ENCODE results near the gene SORCS2. TPM values are rescaled to one million over a fixed set of nuclear protein-coding genes. Genes with fewer than 3 reads are reported as not detected.

Gene SORCS2
- total and polyA plus RNA-seq, 2 of the 8 experiments (the other 6 are each of a cell fraction or from before 2014, with no cell fraction given) = 0.36 to 1.8 TPM

- no peak for TF ChIP-seq HDAC6 (IDR thresholded peaks at IDR 0.05; ENCODE audit: low read depth, low read length)
- no peak for TF ChIP-seq POLR2A (IDR thresholded peaks at IDR 0.05; ENCODE audit: control extremely low read depth in 1 of 2, low read depth in 2 of 2, low read length in 2 of 2)
- no peak for TF ChIP-seq GTF2F1 (IDR thresholded peaks at IDR 0.05; ENCODE audit: borderline replicate concordance, low read depth, low read length)
- TF ChIP-seq USF2 (IDR thresholded peaks at IDR 0.05; ENCODE audit: low read length) = no peak
- no peak for TF ChIP-seq CTBP2 (IDR thresholded peaks at IDR 0.05; ENCODE audit: borderline replicate concordance, insufficient read depth, insufficient read length, low read length)
These were observed 236.7 kb downstream of the SORCS2 start (continued) for GRCh38 chr4:7429069-7429416.
